SIG-M5 treated with dmso at 0.1 percent for 504 hours (cell line): ENCODE measurements around the gene RAN.
"Not testable (repeated sequence)": the region's sequence is repeated elsewhere in the genome, so short reads cannot be mapped to it uniquely, and the experiment has no call there.

Experiments used
- DNase-seq: peaks from one replicate; lab custom pipeline; 2025; ENCODE audit not compliant: unreplicated experiment; lab: John Stamatoyannopoulos, UW

Gene RAN

DNA sequence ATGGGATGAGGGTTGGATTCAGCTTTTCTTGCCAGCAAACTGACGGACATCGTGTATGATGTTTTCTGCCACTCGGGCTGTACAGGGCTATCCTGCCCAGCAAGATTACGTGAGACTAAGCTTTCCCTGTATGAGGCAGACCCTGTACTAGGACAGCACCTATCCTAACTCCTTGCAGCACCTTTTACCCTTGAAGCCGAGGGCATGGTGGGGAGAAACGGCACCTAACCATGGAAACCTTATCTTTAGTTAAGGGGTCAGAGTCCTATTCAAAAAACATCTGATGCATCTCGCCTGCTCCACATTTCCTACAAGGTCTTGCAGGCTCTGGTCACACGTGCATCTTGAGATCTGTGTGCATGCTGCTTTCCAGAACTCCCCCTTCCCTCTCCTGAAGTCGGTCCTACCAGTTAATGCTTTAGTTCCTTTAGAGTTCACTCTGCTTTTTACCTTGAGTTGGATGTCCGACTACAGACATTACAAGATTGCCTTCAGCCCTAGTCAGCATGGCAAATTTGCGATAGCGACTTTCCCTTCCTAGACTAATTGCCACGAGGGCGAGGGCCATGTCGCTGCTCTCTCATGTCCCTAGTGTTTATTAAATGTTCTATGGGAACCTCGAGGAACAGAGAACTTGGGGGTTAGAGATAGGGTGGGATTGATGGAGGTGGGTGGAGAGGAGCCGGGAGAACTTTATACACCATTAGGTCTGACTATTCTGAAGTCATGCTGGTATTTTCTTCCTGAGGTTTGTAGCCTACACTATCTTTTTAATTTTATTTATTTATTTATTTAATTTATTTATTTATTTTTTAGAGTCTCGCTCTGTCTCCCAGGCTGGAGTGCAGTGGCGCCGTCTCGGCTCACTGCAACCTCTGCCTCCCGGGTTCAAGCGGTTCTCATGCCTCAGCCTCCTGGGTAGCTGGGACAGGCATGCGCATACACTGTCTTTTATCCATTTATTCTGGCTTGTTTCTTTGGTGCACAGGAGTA is 6.6 kb downstream of the RAN start:
- no peak for DNase-seq

- peak; percentile 67 for DNase-seq
Observed at GRCh38 chr12:130879212-130879686, 7.4 kb downstream of the RAN start.

GRCh38 chr12:130879781-130880389 is 8.0 kb downstream of the RAN start:
- DNase-seq, result no peak

- DNase-seq, result no peak
Observed at GRCh38 chr12:130880411-130880885, 8.6 kb downstream of the RAN start.

DNA sequence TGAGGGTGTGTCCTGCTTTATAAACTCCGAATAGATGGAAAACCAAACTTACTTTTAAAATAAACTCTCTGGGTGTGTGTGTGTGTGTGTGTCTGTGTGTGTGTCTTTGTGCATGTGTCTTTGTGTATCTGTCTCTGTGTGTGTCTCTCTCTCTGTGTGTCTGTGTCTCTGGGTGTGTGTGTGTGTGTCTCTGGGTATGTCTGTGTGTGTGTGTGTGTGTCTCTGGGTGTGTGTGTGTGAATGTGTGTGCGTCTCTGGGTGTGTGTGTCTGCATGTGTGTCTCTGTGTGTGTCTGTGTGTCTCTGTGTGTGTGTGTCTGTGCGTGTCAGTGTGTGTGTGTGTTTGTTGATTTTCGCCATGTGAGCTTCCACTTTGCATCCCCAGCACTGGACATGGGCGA is 9.2 kb downstream of the RAN start:
- no peak for DNase-seq

GRCh38 chr12:130881548-130881947 is 9.7 kb downstream of the RAN start:
- DNase-seq, result no peak

- not testable (repeated sequence) for DNase-seq
Observed at GRCh38 chr12:130887190-130887589, 15.3 kb downstream of the RAN start.

GRCh38 chr12:130904064-130904463 is 32.2 kb downstream of the RAN start:
- DNase-seq, result no peak

- not testable (repeated sequence) for DNase-seq
Observed at GRCh38 chr12:130904936-130905455, 33.1 kb downstream of the RAN start.

- DNase-seq, result no peak
Observed at GRCh38 chr12:130909111-130909510, 37.2 kb downstream of the RAN start.

DNA sequence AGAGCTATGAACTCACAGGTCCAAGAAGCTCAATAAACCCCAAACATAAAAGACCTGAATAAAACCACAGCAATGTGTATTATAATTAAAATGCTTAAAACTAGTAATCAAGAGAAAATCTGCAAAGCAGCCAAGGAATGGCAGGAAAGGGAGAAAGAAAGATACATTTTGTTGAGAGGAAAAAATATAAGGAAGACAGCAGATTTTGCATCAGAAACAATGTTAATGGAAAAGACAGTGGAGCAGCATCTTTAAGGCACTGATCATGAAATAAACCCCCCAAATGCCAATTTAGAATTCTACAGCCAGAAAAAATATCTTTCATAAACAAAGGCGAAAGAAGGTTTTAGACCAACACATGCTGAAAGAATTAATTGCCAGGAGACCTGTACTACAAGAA is 39.3 kb downstream of the RAN start:
- DNase-seq, result no peak

- no peak for DNase-seq
Observed at GRCh38 chr12:130911933-130912332, 40.1 kb downstream of the RAN start.

DNA sequence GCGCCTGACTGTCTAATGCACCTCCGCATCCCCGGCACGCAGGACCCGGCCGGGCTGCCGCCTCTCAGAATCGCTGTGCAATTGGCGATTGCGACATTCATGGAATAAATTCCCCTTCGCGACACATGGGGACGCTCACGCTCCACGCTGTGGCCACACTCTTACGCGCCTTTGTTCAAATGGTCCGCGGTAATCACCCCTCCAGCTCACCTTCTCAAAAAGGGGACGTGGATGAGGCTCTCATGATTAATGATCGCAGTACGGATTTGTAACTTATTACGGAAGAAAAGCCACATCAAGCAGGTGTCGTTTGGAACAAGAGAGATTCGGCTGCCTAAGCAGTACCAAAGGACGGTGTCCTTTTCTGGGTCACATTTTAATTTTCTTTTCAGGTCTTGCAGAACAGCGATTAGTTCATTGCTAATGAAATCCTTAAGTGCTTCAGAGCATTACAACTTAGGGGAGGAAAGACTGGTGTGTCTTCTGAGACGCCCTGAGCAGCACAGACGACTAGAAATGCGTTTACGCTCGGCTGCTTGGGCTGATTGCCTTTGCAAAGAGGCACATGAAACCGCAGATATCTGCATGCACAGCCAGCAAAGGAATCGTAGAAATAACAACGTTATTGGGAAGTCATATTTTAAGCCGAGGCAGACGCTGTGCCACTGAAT is 44.5 kb downstream of the RAN start:
- peak; percentile 31 for DNase-seq

DNA sequence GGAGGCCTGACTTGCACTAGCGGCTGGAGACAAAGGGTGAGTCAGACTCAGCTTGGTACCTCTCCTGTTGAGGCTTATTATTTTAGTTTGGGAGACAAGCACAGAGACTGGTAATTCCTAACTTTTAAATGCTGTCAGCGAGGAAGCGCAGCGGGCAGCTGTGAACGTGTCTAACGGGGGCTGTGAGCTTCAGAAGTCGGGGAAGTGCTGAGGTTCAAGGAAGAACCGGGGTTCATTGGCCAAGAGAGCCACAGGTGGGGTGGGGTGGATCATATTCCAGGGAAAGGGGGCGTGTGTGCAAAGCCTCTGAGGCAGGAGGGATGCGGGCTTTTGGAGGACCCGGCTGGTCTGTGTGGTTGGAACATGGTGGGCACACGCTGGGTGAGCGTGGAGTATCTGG is 45.7 kb downstream of the RAN start:
- DNase-seq, result no peak

DNA sequence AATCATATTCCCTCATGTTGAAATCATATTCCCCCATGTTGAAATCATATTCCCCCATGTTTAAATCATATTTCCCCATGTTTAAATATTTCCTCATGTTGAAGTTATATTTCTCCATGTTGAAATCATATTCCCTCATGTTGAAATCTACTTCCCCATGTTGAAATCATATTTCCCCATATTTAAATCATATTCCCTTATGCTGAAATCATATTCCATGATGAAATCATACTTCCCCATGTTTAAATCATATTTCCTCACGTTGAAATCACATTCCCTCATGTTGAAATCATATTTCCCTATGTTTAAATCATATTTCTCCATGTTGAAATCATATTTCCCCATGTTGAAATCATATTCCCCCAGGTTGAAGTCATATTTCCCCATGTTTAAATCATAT is 47.2 kb downstream of the RAN start:
- no peak for DNase-seq

GRCh38 chr12:130920119-130920703 is 48.3 kb downstream of the RAN start:
- no peak for DNase-seq

- no peak for DNase-seq
Observed at GRCh38 chr12:130920723-130921381, 49.0 kb downstream of the RAN start.

DNA sequence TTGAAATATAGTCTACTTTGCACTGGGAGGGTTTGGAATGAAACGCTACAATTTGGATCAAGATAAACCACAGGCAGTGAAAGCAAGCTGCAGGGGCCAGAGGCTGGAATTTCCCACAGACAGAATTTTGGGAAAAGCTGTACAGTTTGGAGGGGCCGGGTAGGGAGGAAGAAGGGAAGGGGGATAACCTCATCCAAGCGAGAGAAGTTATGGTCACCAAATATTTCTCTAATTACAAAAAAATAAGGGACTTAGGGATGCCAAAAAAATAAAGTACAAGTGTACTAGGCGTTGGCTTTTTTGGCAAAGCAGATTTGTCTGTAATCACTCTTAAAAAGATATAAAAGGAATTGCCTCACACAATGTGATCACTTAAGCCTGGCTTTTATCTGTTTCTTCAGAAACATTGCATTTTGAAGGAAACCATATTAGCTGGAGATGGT is 50.7 kb downstream of the RAN start:
- DNase-seq, result no peak

- DNase-seq, result no peak
Observed at GRCh38 chr12:130924966-130925665, 53.2 kb downstream of the RAN start.

DNA sequence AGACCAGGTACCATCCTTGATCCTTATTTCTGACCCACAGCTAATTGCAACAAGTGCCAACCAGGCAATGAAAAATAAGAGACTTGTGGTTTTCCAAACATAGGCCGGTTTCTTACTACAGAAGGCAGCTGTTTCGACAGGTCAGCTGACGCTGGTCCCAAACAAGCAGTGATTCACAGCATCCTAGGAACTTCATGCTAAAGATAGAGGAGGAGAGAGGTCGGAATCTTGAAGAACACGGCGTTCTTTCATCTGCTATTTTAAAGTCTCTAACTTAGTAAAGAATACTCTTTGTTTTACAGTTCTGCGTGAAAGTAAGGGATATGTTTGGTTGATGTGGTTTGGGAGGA is 53.8 kb downstream of the RAN start:
- DNase-seq, result no peak
